HG02588 (cell line): ENCODE results near the gene SLC39A13.

Experiments used
- ATAC-seq: cut with Tn5 transposase; IDR thresholded peaks from one replicate; pipeline ENCODE4 v1.9.1; 2021; ENCODE audit warnings: mild to moderate bottlenecking, moderate library complexity; ENCODE audit not compliant: unreplicated experiment

SLC39A13 gene

GRCh38 chr11:47383071-47383470 lies 25.3 kb upstream of the SLC39A13 start:
- ATAC-seq = no peak

- no peak for ATAC-seq
These were observed 23.9 kb upstream of the SLC39A13 start for GRCh38 chr11:47384498-47384897.

GRCh38 chr11:47387944-47388696 lies 20.3 kb upstream of the SLC39A13 start:
- ATAC-seq = no peak

GRCh38 chr11:47388697-47389576 lies 19.5 kb upstream of the SLC39A13 start:
- ATAC-seq = no peak

GRCh38 chr11:47389577-47390421 lies 18.6 kb upstream of the SLC39A13 start:
- no peak for ATAC-seq

GRCh38 chr11:47390422-47390760 lies 18.0 kb upstream of the SLC39A13 start:
- no peak for ATAC-seq

- ATAC-seq = no peak
These were observed 17.3 kb upstream of the SLC39A13 start for GRCh38 chr11:47391077-47391583.

- no peak for ATAC-seq
These were observed 16.5 kb upstream of the SLC39A13 start for GRCh38 chr11:47391711-47392432.

- no peak for ATAC-seq
These were observed 15.7 kb upstream of the SLC39A13 start for GRCh38 chr11:47392546-47393162.

- no peak for ATAC-seq
These were observed 15.0 kb upstream of the SLC39A13 start for GRCh38 chr11:47393163-47394049.

GRCh38 chr11:47394050-47394321 lies 14.4 kb upstream of the SLC39A13 start:
- ATAC-seq = no peak

GRCh38 chr11:47394322-47395222 lies 13.8 kb upstream of the SLC39A13 start:
- no peak for ATAC-seq

- ATAC-seq = no peak
These were observed 13.0 kb upstream of the SLC39A13 start for GRCh38 chr11:47395223-47396048.

- no peak for ATAC-seq
These were observed 12.4 kb upstream of the SLC39A13 start for GRCh38 chr11:47396049-47396320.

- ATAC-seq = no peak
These were observed 10.4 kb upstream of the SLC39A13 start for GRCh38 chr11:47398011-47398410.

- ATAC-seq = no peak
These were observed 9.8 kb upstream of the SLC39A13 start for GRCh38 chr11:47398551-47398950.
